GM11168 (cell line): ENCODE data around the gene PRKAR1B.

Experiments
- in situ Hi-C: fragments of 300-500 bp; cut with MboI; formaldehyde crosslinking; loops from one replicate; pipeline ENCODE4 v1.12.0; 2022; ENCODE audit warnings: low sequenced_read_pairs; ENCODE audit not compliant: unreplicated experiment

PRKAR1B gene

GRCh38 chr7:727104-727805, at the start of gene PRKAR1B:
PRKAR1B (minus strand) TSS chr7:727281; CDS start chr7:711505, 15,776 bp downstream.
- in situ Hi-C loops = no loop called here

GRCh38 chr7:776381-776780, 49.3 kb upstream of the PRKAR1B start:
- in situ Hi-C loops = no loop called here

DNA sequence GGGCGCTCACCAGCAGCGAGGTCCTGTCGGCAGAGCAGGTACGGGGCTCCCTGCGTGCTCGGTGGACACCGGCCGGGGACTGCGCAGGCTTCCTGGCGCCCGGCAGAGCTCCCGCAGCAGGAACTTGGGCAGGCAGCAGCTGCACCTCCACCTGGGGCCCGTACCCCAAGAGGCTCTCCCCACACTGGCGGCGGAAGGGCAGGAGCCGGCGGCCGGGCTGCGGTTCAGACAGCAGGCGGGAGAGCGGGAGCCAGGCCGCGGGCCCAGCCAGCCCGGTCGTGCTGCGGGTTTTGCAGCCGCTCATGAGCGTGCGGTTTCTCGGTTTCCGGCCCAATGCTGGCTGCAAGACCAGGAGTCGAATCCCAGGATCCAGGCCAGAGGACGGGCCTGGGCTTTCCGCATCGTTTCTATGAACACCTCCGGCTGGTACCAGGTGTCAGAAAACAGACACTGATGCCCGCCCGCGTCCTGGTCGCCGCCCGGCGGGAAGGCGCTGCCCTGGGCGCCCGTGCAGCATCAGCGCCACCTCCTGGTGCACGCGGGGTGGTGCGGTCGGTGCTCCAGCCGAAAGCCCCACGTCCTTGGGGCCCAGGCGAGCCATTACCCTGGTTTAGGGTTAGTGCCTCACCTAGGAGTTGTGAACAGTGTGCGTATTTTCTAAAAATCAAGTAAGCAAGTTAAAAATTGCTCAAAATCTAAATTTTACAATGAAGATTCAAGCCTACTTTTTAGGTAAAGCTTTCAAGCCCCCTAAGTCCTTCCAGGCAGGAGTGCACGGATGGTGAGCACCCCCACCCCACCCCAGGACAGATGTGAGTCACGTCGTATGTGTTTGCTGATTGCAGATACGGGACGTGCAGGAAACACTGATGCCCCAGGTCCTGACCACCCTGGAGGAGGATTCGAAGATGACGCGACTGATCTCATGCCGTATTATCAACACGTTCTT, 47.4 kb upstream of the PRKAR1B start:
- in situ Hi-C loops = no loop called here

GRCh38 chr7:773622-773915, 46.5 kb upstream of the PRKAR1B start:
- in situ Hi-C loops = no loop called here

GRCh38 chr7:772861-773621, 46.0 kb upstream of the PRKAR1B start:
- in situ Hi-C loops = no loop called here

- in situ Hi-C loops = no loop called here
Measured at GRCh38 chr7:772392-772791, 45.3 kb upstream of the PRKAR1B start.

DNA sequence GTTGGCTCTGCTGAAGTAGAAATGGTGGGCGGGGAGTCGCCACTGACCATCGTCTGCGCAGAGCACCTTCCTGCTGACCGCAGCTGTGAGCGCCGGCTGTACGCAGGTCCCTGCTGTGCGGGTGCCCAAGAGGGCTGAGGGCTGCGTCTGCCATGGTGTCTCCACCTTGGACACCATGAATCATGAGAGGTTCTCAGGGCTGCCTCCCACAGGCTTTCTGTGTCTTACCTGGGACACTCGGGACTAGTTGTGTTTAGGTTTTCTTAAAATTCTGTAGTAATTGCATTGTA, 44.9 kb upstream of the PRKAR1B start:
- in situ Hi-C loops = no loop called here

DNA sequence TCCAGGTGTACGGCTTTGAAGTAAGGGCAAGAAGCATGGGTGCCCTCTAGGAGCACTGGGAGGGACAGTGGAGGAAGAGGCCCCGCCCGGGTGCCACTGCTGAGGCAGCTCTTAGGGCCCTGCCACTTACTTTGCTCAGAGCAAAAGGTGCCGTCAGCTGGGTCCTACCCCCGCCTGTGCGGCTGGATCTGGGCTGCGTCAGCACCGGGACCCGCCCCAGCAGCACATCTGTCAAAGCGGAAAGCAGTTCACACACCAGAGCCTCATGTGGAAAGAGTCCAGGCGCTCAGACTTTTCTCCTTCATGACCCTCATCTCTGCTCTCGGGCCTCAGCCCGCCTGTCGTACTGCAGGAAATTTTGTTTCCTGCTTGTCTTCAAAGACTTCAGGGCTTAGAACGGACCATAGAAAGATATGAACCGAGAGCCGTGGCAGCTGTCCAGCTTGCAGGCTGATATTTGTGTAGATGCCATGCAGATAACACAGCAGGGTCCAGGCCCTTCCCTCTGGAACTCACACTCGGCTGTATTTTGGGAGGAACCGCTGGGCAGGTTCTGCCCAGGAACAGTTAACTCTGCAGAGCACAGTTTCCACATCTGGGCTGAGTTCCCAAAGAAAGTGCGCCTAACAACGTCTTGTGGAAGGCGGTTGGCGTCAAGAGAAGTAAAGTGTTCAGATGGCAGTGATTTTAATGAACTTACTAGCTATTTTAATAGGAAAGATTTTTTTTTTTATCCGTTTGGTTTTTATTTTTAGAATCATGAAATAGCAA, 44.3 kb upstream of the PRKAR1B start:
- in situ Hi-C loops = no loop called here

DNA sequence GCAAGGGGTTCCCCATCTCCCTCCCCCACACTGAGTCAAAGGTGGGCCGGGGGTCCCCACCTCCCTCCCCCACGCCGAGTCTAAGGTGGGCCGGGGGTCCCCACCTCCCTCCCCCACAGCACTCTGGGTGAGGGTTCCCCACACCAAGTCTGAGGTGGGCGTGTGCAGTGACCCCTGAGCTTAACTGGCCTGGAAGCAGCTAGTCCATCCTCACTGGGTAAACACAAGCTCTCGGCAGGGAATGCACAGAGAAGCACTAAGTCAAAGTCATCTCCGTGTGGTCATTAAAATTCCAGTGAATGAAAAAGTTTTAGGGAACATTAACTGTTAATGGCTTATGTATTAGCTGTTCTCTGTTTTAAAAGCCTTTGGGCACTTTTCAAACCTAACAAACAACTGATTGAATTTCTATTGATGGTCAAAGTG, 43.7 kb upstream of the PRKAR1B start:
- in situ Hi-C loops = no loop called here

DNA sequence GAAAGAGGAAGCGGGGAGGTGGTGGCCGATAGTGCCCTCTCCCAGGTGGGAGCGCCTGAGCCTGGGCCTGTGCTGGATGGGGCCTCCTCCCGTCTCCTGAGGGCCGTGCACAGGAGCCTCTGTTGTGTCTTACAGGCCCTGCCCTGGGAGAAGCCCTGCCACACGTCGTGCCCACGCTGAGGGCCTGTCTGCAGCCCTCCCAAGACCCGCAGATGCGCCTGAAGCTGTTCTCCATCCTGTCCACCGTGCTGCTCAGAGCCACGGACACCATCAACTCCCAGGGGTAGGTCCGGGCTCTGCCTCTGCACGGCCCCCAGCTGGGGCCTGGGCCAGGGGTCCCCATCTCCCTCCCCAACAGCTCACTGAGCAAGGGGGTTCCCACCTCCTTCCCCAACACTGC, 43.3 kb upstream of the PRKAR1B start:
- in situ Hi-C loops = no loop called here

DNA sequence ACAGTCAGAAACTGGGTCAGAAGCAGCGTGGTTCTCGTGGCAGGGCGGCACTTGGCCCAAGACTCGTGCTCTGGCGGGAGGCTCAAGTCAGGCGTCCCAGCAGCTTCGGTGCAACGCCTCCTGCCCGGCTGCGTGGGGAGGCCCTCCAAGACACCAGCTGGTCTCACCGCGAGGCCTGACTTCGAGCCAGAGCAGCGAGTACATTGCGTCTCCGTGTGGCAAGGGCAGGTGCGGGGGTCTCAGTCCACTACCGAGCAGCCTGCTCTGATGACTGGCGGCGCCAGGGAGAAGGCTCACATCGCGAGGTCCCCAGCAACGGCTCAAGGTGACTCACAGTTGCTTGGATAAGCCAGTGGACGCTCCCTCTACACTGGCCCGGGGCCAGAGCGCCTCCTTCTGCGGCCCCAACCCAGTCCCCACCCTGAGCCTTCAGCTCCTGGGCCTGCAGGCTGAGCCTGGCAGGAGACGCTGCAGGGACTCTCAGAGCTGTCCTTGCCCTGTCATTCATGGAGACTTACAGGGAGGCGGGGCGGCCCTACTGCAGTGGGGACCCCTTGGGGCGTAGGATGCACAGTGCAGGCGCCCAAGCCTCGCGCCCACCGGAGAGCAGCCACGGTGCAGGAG, 41.9 kb upstream of the PRKAR1B start:
- in situ Hi-C loops = no loop called here

- in situ Hi-C loops = no loop called here
Measured at GRCh38 chr7:767941-768731, 41.1 kb upstream of the PRKAR1B start.

- in situ Hi-C loops = no loop called here
Measured at GRCh38 chr7:767580-767940, 40.5 kb upstream of the PRKAR1B start.

- in situ Hi-C loops = no loop called here
Measured at GRCh38 chr7:765383-765782, 38.3 kb upstream of the PRKAR1B start.

DNA sequence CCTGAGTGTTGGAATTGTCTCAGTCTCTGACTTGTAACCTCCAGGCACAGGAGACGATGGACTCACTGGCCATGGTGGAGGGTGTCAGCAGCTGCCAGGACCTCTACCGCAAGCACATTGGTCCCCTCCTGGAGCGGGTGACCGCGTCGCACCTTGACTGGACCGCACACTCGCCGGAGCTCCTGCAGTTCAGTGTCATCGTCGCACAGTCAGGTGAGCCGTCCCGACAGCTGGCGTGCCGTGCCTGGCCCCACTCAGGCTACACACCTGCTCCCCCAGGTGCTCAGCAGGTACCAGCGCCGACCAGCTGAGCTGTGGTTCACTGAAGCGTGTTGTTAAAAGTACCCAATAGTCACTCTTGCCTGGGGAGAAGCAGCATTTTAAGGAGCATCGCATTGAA, 36.7 kb upstream of the PRKAR1B start:
- in situ Hi-C loops = no loop called here

- in situ Hi-C loops = no loop called here
Measured at GRCh38 chr7:762885-763284, 35.8 kb upstream of the PRKAR1B start.

DNA sequence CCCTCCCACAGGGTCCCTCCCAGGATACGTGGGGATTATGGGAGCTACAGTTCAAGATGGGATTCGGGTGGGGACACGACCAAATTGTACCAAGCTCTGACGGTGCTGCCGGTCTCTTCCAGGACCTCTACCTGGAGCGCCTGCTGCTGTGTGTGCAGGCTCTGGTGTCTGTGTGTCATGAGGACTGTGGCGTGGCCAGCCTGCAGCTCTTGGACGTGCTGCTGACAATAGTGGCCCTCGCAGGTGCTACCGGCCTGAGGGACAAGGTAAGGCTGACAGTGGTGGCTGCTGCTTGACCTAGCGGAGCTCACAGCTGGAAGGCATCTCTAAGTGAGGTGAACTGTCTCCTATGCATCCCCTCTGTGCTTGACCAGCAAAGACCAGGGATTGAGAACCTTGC, 34.5 kb upstream of the PRKAR1B start:
- in situ Hi-C loops = no loop called here

DNA sequence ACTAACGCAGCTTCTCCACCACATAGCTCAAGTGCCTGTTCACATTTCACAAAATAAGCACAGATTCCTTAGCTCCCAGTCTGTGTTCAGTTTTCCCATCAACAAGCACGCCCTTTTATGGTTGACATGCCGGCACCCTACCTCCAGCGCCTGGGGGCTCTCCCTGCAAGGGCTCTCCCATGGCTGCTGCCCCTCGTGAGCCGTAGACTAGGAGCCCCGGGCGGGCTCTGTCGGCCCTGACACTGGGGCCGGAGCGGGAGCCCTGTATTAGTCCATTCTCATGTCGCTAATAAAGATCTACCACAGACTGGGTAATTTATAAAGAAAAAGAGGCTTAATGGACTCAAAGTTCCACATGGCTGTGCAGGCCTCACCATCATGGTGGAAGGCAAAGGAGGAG, 34.0 kb upstream of the PRKAR1B start:
- in situ Hi-C loops = no loop called here

GRCh38 chr7:760006-760405, 32.9 kb upstream of the PRKAR1B start:
- in situ Hi-C loops = no loop called here
